NT2/D1 (cell line): ENCODE results near the gene EFHC1.

Experiments used
- YY1 ChIP-seq: IDR thresholded peaks from 2 replicates; pipeline ENCODE4 v1.6.1; 2011; ENCODE audit not compliant: insufficient read length, insufficient read depth
- ZNF274 ChIP-seq: IDR thresholded peaks from 2 replicates; pipeline ENCODE4 v1.6.1; 2011; ENCODE audit warnings: mild to moderate bottlenecking, low read depth, low read length

GRCh38 chr6:52546192-52546591, 126.0 kb downstream of the EFHC1 start:
- no peak for TF ChIP-seq ZNF274
- TF ChIP-seq YY1: no peak
